ENCODE data around the gene OR51L1. TPM values are rescaled to one million over a fixed set of nuclear protein-coding genes. Genes with fewer than 3 reads are reported as not detected.
"Not testable (repeated sequence)": the region's sequence is repeated elsewhere in the genome, so short reads cannot be mapped to it uniquely, and the experiment has no call there.

Gene OR51L1
- not detected for total RNA-seq
- polyA plus RNA-seq (ENCODE audit: insufficient read depth in 1 of 8, insufficient read length in 8 of 8, low replicate concordance in 1 of 8), result under 1 TPM in 2 of 8 donors, not detected in 6; 0.01 to 0.12 TPM
- long read RNA-seq, donor 1, result 0 reads
- long read RNA-seq, donor 2, result 0 reads
- long read RNA-seq, donor 3, result 0 reads
- long read RNA-seq, donor 4, result 0 reads
- long read RNA-seq, donor 5, result 0 reads
- long read RNA-seq, donor 6, result 0 reads
- long read RNA-seq, donor 7, result 0 reads
- long read RNA-seq, donor 8, result 0 reads
- long read RNA-seq, donor 9, result 0 reads
- long read RNA-seq, donor 10, result 0 reads
- long read RNA-seq, donor 11, result 0 reads

GRCh38 chr11:4994551-4994950 lies at the start of gene OR51L1:
OR51L1 (plus strand) TSS chr11:4994851; CDS start chr11:4998983, 4,132 bp downstream.
- DNase-seq, result no peak
- no peaks in the 10 kb centered on the region for H3K9me3 ChIP-seq (replicated peaks; ENCODE audit: control insufficient read depth, low read depth, low read length)
- no peaks in the 10 kb centered on the region for H3K27me3 ChIP-seq (ENCODE audit: control insufficient read depth, insufficient read depth, low read length)
- no CpG with 5 or more reads among the region's 2 CpGs for WGBS (ENCODE audit: insufficient coverage)
- H3K27ac ChIP-seq (ENCODE audit: low read length), result no peak within 1 kb of the TSS
- H3K36me3 ChIP-seq (ENCODE audit: control insufficient read depth, insufficient read depth, low read length), result no peaks in the 10 kb centered on the region
- no peak within 1 kb of the TSS for H3K4me3 ChIP-seq (ENCODE audit: low read length)
- H3K4me1 ChIP-seq (ENCODE audit: control insufficient read depth, insufficient read depth, low read length), result no peaks in the 10 kb centered on the region

GRCh38 chr11:4947505-4947904 lies 47.1 kb upstream of the OR51L1 start, which contains the start of gene OR51A4:
OR51A4 (minus strand) TSS chr11:4947605; CDS start chr11:4947100, 505 bp downstream.
- no peaks in the 10 kb centered on the region for H3K36me3 ChIP-seq (ENCODE audit: control insufficient read depth, insufficient read depth, low read length)
- H3K27me3 ChIP-seq (ENCODE audit: control insufficient read depth, insufficient read depth, low read length), result no peaks in the 10 kb centered on the region
- no peaks in the 10 kb centered on the region for H3K4me1 ChIP-seq (ENCODE audit: control insufficient read depth, insufficient read depth, low read length)
- DNase-seq, result no peak
- no peak within 1 kb of the TSS for H3K4me3 ChIP-seq (ENCODE audit: low read length)
- H3K27ac ChIP-seq (ENCODE audit: low read length), result no peak within 1 kb of the TSS
- H3K9me3 ChIP-seq (replicated peaks; ENCODE audit: control insufficient read depth, low read depth, low read length), result no peaks in the 10 kb centered on the region

- 67% methylated on average over 1 of the region's 2 CpGs for WGBS (ENCODE audit: insufficient coverage)
- not testable (repeated sequence) for H3K27me3 ChIP-seq (ENCODE audit: control insufficient read depth, insufficient read depth, low read length); H3K4me3 ChIP-seq (ENCODE audit: low read length); H3K9me3 ChIP-seq (replicated peaks; ENCODE audit: control insufficient read depth, low read depth, low read length); H3K36me3 ChIP-seq (ENCODE audit: control insufficient read depth, insufficient read depth, low read length); DNase-seq; H3K27ac ChIP-seq (ENCODE audit: low read length); H3K4me1 ChIP-seq (ENCODE audit: control insufficient read depth, insufficient read depth, low read length)
Observed at GRCh38 chr11:4955613-4956012, 39.0 kb upstream of the OR51L1 start, which contains the start of gene OR51A2. OR51A2 (minus strand) TSS chr11:4955713; CDS start chr11:4955713, 0 bp downstream.

GRCh38 chr11:4957396-4957795 lies 37.3 kb upstream of the OR51L1 start:
- H3K27me3 ChIP-seq (ENCODE audit: control insufficient read depth, insufficient read depth, low read length), result no peaks in the 10 kb centered on the region
- H3K27ac ChIP-seq (ENCODE audit: low read length), result no peak overlapping the region
- no peak overlapping the region for H3K4me3 ChIP-seq (ENCODE audit: low read length)
- no peaks in the 10 kb centered on the region for H3K4me1 ChIP-seq (ENCODE audit: control insufficient read depth, insufficient read depth, low read length)
- WGBS (ENCODE audit: insufficient coverage), result 83% methylated on average over 2 of the region's 4 CpGs
- no peaks in the 10 kb centered on the region for H3K9me3 ChIP-seq (replicated peaks; ENCODE audit: control insufficient read depth, low read depth, low read length)
- no peak for DNase-seq
- no peaks in the 10 kb centered on the region for H3K36me3 ChIP-seq (ENCODE audit: control insufficient read depth, insufficient read depth, low read length)

- Histone ChIP-seq H3K27ac (ENCODE audit: low read length) (no peak overlapping the region), H3K27me3 (ENCODE audit: control insufficient read depth, insufficient read depth, low read length) (no peaks in the 10 kb centered on the region), H3K9me3 (replicated peaks; ENCODE audit: control insufficient read depth, low read depth, low read length) (peaks cover 3% of the 10 kb centered on the region), H3K4me3 (ENCODE audit: low read length) (no peak overlapping the region), H3K36me3 (ENCODE audit: control insufficient read depth, insufficient read depth, low read length) (no peaks in the 10 kb centered on the region), H3K4me1 (ENCODE audit: control insufficient read depth, insufficient read depth, low read length) (no peaks in the 10 kb centered on the region)
- WGBS (ENCODE audit: insufficient coverage), result 100% methylated on average over 1 of the region's 3 CpGs
- DNase-seq, result no peak
Observed at GRCh38 chr11:4960877-4961276, 33.8 kb upstream of the OR51L1 start.

- no peaks in the 10 kb centered on the region for H3K4me1 ChIP-seq (ENCODE audit: control insufficient read depth, insufficient read depth, low read length)
- no peak overlapping the region for H3K27ac ChIP-seq (ENCODE audit: low read length)
- peak; percentile 92 for DNase-seq
- H3K9me3 ChIP-seq (replicated peaks; ENCODE audit: control insufficient read depth, low read depth, low read length), result peaks cover 3% of the 10 kb centered on the region
- WGBS (ENCODE audit: insufficient coverage), result no CpG with 5 or more reads among the region's 1 CpG
- no peak overlapping the region for H3K4me3 ChIP-seq (ENCODE audit: low read length)
- no peaks in the 10 kb centered on the region for H3K27me3 ChIP-seq (ENCODE audit: control insufficient read depth, insufficient read depth, low read length)
- H3K36me3 ChIP-seq (ENCODE audit: control insufficient read depth, insufficient read depth, low read length), result no peaks in the 10 kb centered on the region
Observed at GRCh38 chr11:4962816-4963215, 31.8 kb upstream of the OR51L1 start.

GRCh38 chr11:4975436-4975835 lies 19.2 kb upstream of the OR51L1 start:
- Histone ChIP-seq H3K27ac (ENCODE audit: low read length) (no peak overlapping the region), H3K36me3 (ENCODE audit: control insufficient read depth, insufficient read depth, low read length) (no peaks in the 10 kb centered on the region), H3K9me3 (replicated peaks; ENCODE audit: control insufficient read depth, low read depth, low read length) (no peaks in the 10 kb centered on the region), H3K27me3 (ENCODE audit: control insufficient read depth, insufficient read depth, low read length) (no peaks in the 10 kb centered on the region), H3K4me1 (ENCODE audit: control insufficient read depth, insufficient read depth, low read length) (no peaks in the 10 kb centered on the region), H3K4me3 (ENCODE audit: low read length) (no peak overlapping the region)
- WGBS (ENCODE audit: insufficient coverage), result no CpG with 5 or more reads among the region's 5 CpGs
- DNase-seq, result no peak

GRCh38 chr11:4979036-4979435 lies 15.6 kb upstream of the OR51L1 start:
- WGBS (ENCODE audit: insufficient coverage), result 0% methylated on average over 2 of the region's 3 CpGs
- no peak overlapping the region for H3K4me3 ChIP-seq (ENCODE audit: low read length)
- H3K9me3 ChIP-seq (replicated peaks; ENCODE audit: control insufficient read depth, low read depth, low read length), result no peaks in the 10 kb centered on the region
- no peaks in the 10 kb centered on the region for H3K4me1 ChIP-seq (ENCODE audit: control insufficient read depth, insufficient read depth, low read length)
- DNase-seq, result peak; percentile 82
- no peak overlapping the region for H3K27ac ChIP-seq (ENCODE audit: low read length)
- no peaks in the 10 kb centered on the region for H3K27me3 ChIP-seq (ENCODE audit: control insufficient read depth, insufficient read depth, low read length)
- H3K36me3 ChIP-seq (ENCODE audit: control insufficient read depth, insufficient read depth, low read length), result no peaks in the 10 kb centered on the region

GRCh38 chr11:4982678-4983077 lies 12.0 kb upstream of the OR51L1 start:
- no peaks in the 10 kb centered on the region for H3K36me3 ChIP-seq (ENCODE audit: control insufficient read depth, insufficient read depth, low read length)

GRCh38 chr11:4983841-4984240 lies 10.8 kb upstream of the OR51L1 start:
- H3K4me3 ChIP-seq (ENCODE audit: low read length), result no peak overlapping the region
- no peaks in the 10 kb centered on the region for H3K9me3 ChIP-seq (replicated peaks; ENCODE audit: control insufficient read depth, low read depth, low read length)
- no peaks in the 10 kb centered on the region for H3K27me3 ChIP-seq (ENCODE audit: control insufficient read depth, insufficient read depth, low read length)
- no peak overlapping the region for H3K27ac ChIP-seq (ENCODE audit: low read length)
- no peak for DNase-seq
- no peaks in the 10 kb centered on the region for H3K36me3 ChIP-seq (ENCODE audit: control insufficient read depth, insufficient read depth, low read length)
- no peaks in the 10 kb centered on the region for H3K4me1 ChIP-seq (ENCODE audit: control insufficient read depth, insufficient read depth, low read length)
- 74% methylated on average over 4 of the region's 6 CpGs for WGBS (ENCODE audit: insufficient coverage)

More at GRCh38 chr11:4982678-4983077, 12.0 kb upstream of the OR51L1 start:
- H3K27me3 ChIP-seq (ENCODE audit: control insufficient read depth, insufficient read depth, low read length), result no peaks in the 10 kb centered on the region
- DNase-seq, result no peak
- no peaks in the 10 kb centered on the region for H3K9me3 ChIP-seq (replicated peaks; ENCODE audit: control insufficient read depth, low read depth, low read length)
- WGBS (ENCODE audit: insufficient coverage), result no CpG with 5 or more reads among the region's 3 CpGs
- no peaks in the 10 kb centered on the region for H3K4me1 ChIP-seq (ENCODE audit: control insufficient read depth, insufficient read depth, low read length)
- H3K27ac ChIP-seq (ENCODE audit: low read length), result no peak overlapping the region
- H3K4me3 ChIP-seq (ENCODE audit: low read length), result no peak overlapping the region
